ENCODE measurements around the gene FRMPD3.
"Not testable (repeated sequence)": the region's sequence is repeated elsewhere in the genome, so short reads cannot be mapped to it uniquely, and the experiment has no call there.

Gene FRMPD3

GRCh38 chrX:107470971-107471370, 21.5 kb downstream of the FRMPD3 start:
- no peak overlapping the region for H3K4me3 ChIP-seq (ENCODE audit: low read length)
- no peak for DNase-seq (ENCODE audit: low read depth, low spot score)

GRCh38 chrX:107471420-107471819, 22.0 kb downstream of the FRMPD3 start:
- not testable (repeated sequence) for DNase-seq (ENCODE audit: low read depth, low spot score); H3K4me3 ChIP-seq (ENCODE audit: low read length)

GRCh38 chrX:107477406-107477805, 28.0 kb downstream of the FRMPD3 start:
- H3K4me3 ChIP-seq (ENCODE audit: low read length) = no peak overlapping the region
- no peak for DNase-seq (ENCODE audit: low read depth, low spot score)

GRCh38 chrX:107480272-107480671, 30.8 kb downstream of the FRMPD3 start:
- no peak overlapping the region for H3K4me3 ChIP-seq (ENCODE audit: low read length)
- no peak for DNase-seq (ENCODE audit: low read depth, low spot score)

GRCh38 chrX:107482046-107482445, 32.6 kb downstream of the FRMPD3 start:
- H3K4me3 ChIP-seq (ENCODE audit: low read length) = no peak overlapping the region
- no peak for DNase-seq (ENCODE audit: low read depth, low spot score)

- DNase-seq (ENCODE audit: low read depth, low spot score) = no peak
- H3K4me3 ChIP-seq (ENCODE audit: low read length) = no peak overlapping the region
These were observed 34.7 kb downstream of the FRMPD3 start for GRCh38 chrX:107484002-107484726.

- no peak overlapping the region for H3K4me3 ChIP-seq (ENCODE audit: low read length)
- no peak for DNase-seq (ENCODE audit: low read depth, low spot score)
These were observed 35.6 kb downstream of the FRMPD3 start for GRCh38 chrX:107485013-107485412.

GRCh38 chrX:107493141-107493540, 43.7 kb downstream of the FRMPD3 start:
- no peak for DNase-seq (ENCODE audit: low read depth, low spot score)
- no peak overlapping the region for H3K4me3 ChIP-seq (ENCODE audit: low read length)

GRCh38 chrX:107496786-107497185, 47.3 kb downstream of the FRMPD3 start:
- DNase-seq (ENCODE audit: low read depth, low spot score) = no peak
- H3K4me3 ChIP-seq (ENCODE audit: low read length) = no peak overlapping the region

Data from Jurkat, Clone E6-1 (cell line).